HepG2 (cell line): Measurements from ENCODE around the gene EFL1. TPM values are rescaled to one million over a fixed set of nuclear protein-coding genes. Genes with fewer than 3 reads are reported as not detected.
A peak's percentile ranks its signal among the peaks of the same experiment; 100 is the strongest.

Source experiments
- ATAC-seq: fragments of 200-7000 bp; cut with Tn5 transposase; 3 replicates; pipeline ENCODE4 v1.9.1; 2020; ENCODE audit warnings: mild to moderate bottlenecking, moderate library complexity
- BruUV-seq: library from RNA; stranded (reverse); fragments of 400-500 nt; replicated peaks from 2 replicates; lab custom pipeline; 2021; lab: Mats Ljungman, UMichigan
- CTCF ChIA-PET: fragments of 300-600 bp; formaldehyde crosslinking; extraction: SDS; loops from one replicate; lab custom pipeline; 2021; ENCODE audit warnings: low total read pairs, inconsistent platforms, low intra/inter-chr PET ratio; lab: Yijun Ruan, JAX
- POLR2A ChIA-PET: fragments of 350-600 bp; sonication (Branson Sonifier 250); formaldehyde crosslinking; loops from one replicate; lab custom pipeline; 2020; ENCODE audit warnings: antibody characterized with exemption, inconsistent platforms; lab: Yijun Ruan, JAX
- DNase-seq: peaks from one replicate; pipeline ENCODE4 v3.0.0-alpha.2; 2015; ENCODE audit warnings: low spot score
- FAIRE-seq: peaks from 3 replicates; lab custom pipeline; 2011; peaks lifted over from hg19 to GRCh38; lab: Jason Lieb, UNC
- H2AFZ ChIP-seq: one replicate; pipeline ENCODE4 v1.6.1; 2011; ENCODE audit warnings: low read length, inconsistent platforms
- H3K27ac ChIP-seq: fragments of 300-600 bp; 3 replicates; pipeline ENCODE4 v1.8.0; 2011; ENCODE audit warnings: mixed run types, mild to moderate bottlenecking, mixed read lengths, low read length, inconsistent platforms; ENCODE audit not compliant: insufficient read depth; ENCODE audit errors: extremely low read length
- H3K27me3 ChIP-seq, 2 experiments: fragments of 200-600 bp in 1 of 2; 2 replicates in 1 of 2; 3 replicates in 1 of 2; pipeline versions ENCODE4 v1.6.0 to v1.8.0; 2011; ENCODE audit warnings: low read length in 2 of 2, mild to moderate bottlenecking in 2 of 2, moderate library complexity in 2 of 2, inconsistent platforms in 1 of 2; ENCODE audit not compliant: insufficient read depth in 2 of 2, control insufficient read depth in 1 of 2
- H3K36me3 ChIP-seq, 2 experiments: fragments of 200-600 bp in 1 of 2; replicated peaks in 1 of 2; 2 replicates in 1 of 2; 3 replicates in 1 of 2; pipeline versions ENCODE4 v1.5.1 to v1.8.0; 2011; ENCODE audit warnings: low read length in 2 of 2, inconsistent platforms in 1 of 2; ENCODE audit not compliant: insufficient read depth in 2 of 2, control insufficient read depth in 1 of 2
- H3K4me1 ChIP-seq: 2 replicates; pipeline ENCODE4 v1.5.1; 2012; ENCODE audit warnings: low read length, inconsistent platforms; ENCODE audit not compliant: insufficient read depth
- H3K4me2 ChIP-seq: 2 replicates; pipeline ENCODE4 v1.6.0; 2011; ENCODE audit warnings: low read depth, low read length, inconsistent platforms
- H3K4me3 ChIP-seq, 3 experiments: fragments of 200-600 bp in 1 of 3; sonication (generic), shearing (Covaris generic) in 1 of 3; replicated peaks in 1 of 3; 2 replicates each; pipeline ENCODE4 v1.5.1; 2011 to 2016; ENCODE audit warnings: low read length in 3 of 3, inconsistent platforms in 2 of 3, low read depth in 2 of 3, mild to moderate bottlenecking in 2 of 3, control low read depth in 1 of 3, mixed read lengths in 1 of 3; ENCODE audit not compliant: insufficient read depth in 1 of 3
- H3K79me2 ChIP-seq: one replicate; pipeline ENCODE4 v1.6.1; 2011; ENCODE audit warnings: low read length, inconsistent platforms; ENCODE audit not compliant: insufficient read depth
- H3K9ac ChIP-seq: 2 replicates; pipeline ENCODE4 v1.6.0; 2011; ENCODE audit warnings: mild to moderate bottlenecking, low read depth, low read length, inconsistent platforms; ENCODE audit not compliant: insufficient read depth
- H3K9me3 ChIP-seq: 2 replicates; pipeline ENCODE4 v1.5.1; 2012; ENCODE audit warnings: mild to moderate bottlenecking, low read length
- H4K20me1 ChIP-seq: 2 replicates; pipeline ENCODE4 v1.6.0; 2011; ENCODE audit warnings: inconsistent platforms, mild to moderate bottlenecking, low read length, moderate library complexity; ENCODE audit not compliant: insufficient read depth
- MAFF ChIP-seq: IDR thresholded peaks from 2 replicates; pipeline ENCODE4 v1.6.1; 2011; ENCODE audit warnings: low read depth, low read length, improper control_type of control experiment
- MAFK ChIP-seq, 2 experiments: IDR thresholded peaks in 1 of 2; conservative IDR thresholded peaks in 1 of 2; 2 replicates each; pipeline ENCODE4 v1.6.1; 2011; ENCODE audit warnings: improper control_type of control experiment in 2 of 2, low read length in 2 of 2
- MZF1 ChIP-seq: sonication (generic); formaldehyde crosslinking; IDR thresholded peaks from 2 replicates; pipeline ENCODE4 v1.8.1; 2023; ENCODE audit warnings: mild to moderate bottlenecking, missing genetic modification reagents, borderline replicate concordance
- PATZ1 ChIP-seq: sonication (generic); formaldehyde crosslinking; IDR thresholded peaks from 2 replicates; pipeline ENCODE4 v1.4.0; 2020; ENCODE audit warnings: missing genetic modification reagents
- SALL2 ChIP-seq: sonication (generic); formaldehyde crosslinking; IDR thresholded peaks from 2 replicates; pipeline ENCODE4 v1.8.1; 2023; ENCODE audit warnings: mild to moderate bottlenecking, missing genetic modification reagents, inconsistent platforms
- ZNF713 ChIP-seq: sonication (generic); formaldehyde crosslinking; IDR thresholded peaks from 2 replicates; pipeline ENCODE4 v1.4.0; 2020; ENCODE audit warnings: mild to moderate bottlenecking, missing genetic modification reagents
- WGBS: methylation state at CpG from one replicate; pipeline ENCODE4 v1.1.6; 2017; ENCODE audit warnings: low lambda C conversion rate; 5-methylcytosine and 5-hydroxymethylcytosine counted together
- in situ Hi-C: cut with HindIII; loops from 2 replicates; pipeline ENCODE4 v1.10.0; 2017; ENCODE audit warnings: low pct_unique_long_range_greater_than_20kb; ENCODE audit not compliant: extremely low pct_ligation_motif_present
- intact Hi-C: fragments of 100-400 bp; cut with micrococcal nuclease; formaldehyde crosslinking; loops from one replicate; pipeline ENCODE4 v1.10.0; 2022; ENCODE audit not compliant: unreplicated experiment
- polyA plus RNA-seq, 8 experiments: library from polyadenylated mRNA; depleted of rRNA in 3 of 8; stranded (reverse) in 7 of 8; unstranded in 1 of 8; fragments of >200 nt; fragmentation: Illumina TruSeq in 4 of 8; extraction: Trizol in 4 of 8; gene quantifications; 2 replicates each; pipeline versions ENCODE4 v1.2.1 to v1.2.3, GENCODE V29; 2011 to 2016; ENCODE audit warnings: low read depth in 4 of 8, missing spikeins in 1 of 8, mixed read lengths in 1 of 8; ENCODE audit not compliant: insufficient read depth in 1 of 8
- total RNA-seq, 5 experiments: library from RNA; depleted of rRNA; stranded (reverse); fragments of >200 nt; fragmentation: Illumina TruSeq; extraction: Trizol; gene quantifications; 2 replicates each; pipeline ENCODE4 v1.2.3, GENCODE V29; 2016; ENCODE audit warnings: low read depth in 1 of 5

The EFL1 gene
- total and polyA plus RNA-seq, 2 of the 13 experiments (the other 11 are each of a cell fraction or from before 2014, with no cell fraction given), result 6.4 to 12.0 TPM

- no peak overlapping the region for H3K4me3 ChIP-seq
- TF ChIP-seq PATZ1 (CRISPR knock-in tag) (no peak), MAFK (conservative IDR thresholded peaks at IDR 0.05 in 1 of 2, IDR thresholded peaks at IDR 0.05 in 1 of 2; ENCODE audit: low read length in 2 of 2) (peak in 1 of 2 experiments; percentile 65; a peak in 3 of 4 replicates), SALL2 (no peak), MZF1 (no peak), MAFF (peak; percentile 50; the same call in 1 of the 2 replicates), ZNF713 (no peak)
- DNase-seq (no peak), FAIRE-seq (no peak), ATAC-seq (no peak)
- no peak overlapping the region for H3K27ac ChIP-seq
- no peak overlapping the region for H2AFZ ChIP-seq
- no peaks in the 10 kb centered on the region for H3K36me3 ChIP-seq
- ChIA-PET CTCF (no interaction called here), POLR2A (no interaction called here)
- H3K4me2 ChIP-seq, result no peak overlapping the region
- H3K79me2 ChIP-seq, result no peaks in the 10 kb centered on the region
- H3K27me3 ChIP-seq, result no peaks in the 10 kb centered on the region
- no peaks in the 10 kb centered on the region for H3K9me3 ChIP-seq
- in situ Hi-C loops (no loop called here), intact Hi-C loops (no loop called here)
- 83% methylated on average over 2 of the region's 2 CpGs for WGBS
- no peaks in the 10 kb centered on the region for H3K4me1 ChIP-seq
- H3K9ac ChIP-seq, result no peak overlapping the region
- no TSS peak for BruUV-seq
- H4K20me1 ChIP-seq, result no peaks in the 10 kb centered on the region
Observed at GRCh38 chr15:82178061-82178460, 84.5 kb downstream of the EFL1 start.
